ENCODE measurements around the gene HS2ST1. TPM values are rescaled to one million over a fixed set of nuclear protein-coding genes. Genes with fewer than 3 reads are reported as not detected.
A peak's percentile ranks its signal among the peaks of the same experiment; 100 is the strongest.

The HS2ST1 gene
- total and polyA plus RNA-seq, 10 of the 15 experiments (the other 5 are each of a cell fraction or from before 2014, with no cell fraction given): 5.4 to 30.8 (median 18.6) TPM

DNA sequence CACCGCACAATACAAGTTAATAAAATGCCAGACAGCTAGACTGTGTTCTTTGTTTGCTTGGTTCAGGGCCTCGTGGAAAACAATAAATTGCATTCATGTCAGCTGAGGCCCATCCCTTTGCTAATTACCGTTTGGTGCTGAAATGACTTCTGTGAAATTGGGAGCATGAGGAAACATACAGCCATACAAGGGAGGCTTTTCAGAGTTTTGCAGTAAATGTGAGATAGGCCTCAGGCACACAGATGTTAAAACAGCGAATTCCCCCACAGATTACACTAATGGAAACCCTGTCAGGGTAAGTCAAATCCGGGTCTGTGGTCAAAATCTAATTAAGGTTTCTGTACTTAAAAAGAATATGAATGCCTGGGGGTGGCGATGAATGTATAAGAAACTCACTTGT, 240.7 kb downstream of the HS2ST1 start (continued):
- TF ChIP-seq, protein P1, sequence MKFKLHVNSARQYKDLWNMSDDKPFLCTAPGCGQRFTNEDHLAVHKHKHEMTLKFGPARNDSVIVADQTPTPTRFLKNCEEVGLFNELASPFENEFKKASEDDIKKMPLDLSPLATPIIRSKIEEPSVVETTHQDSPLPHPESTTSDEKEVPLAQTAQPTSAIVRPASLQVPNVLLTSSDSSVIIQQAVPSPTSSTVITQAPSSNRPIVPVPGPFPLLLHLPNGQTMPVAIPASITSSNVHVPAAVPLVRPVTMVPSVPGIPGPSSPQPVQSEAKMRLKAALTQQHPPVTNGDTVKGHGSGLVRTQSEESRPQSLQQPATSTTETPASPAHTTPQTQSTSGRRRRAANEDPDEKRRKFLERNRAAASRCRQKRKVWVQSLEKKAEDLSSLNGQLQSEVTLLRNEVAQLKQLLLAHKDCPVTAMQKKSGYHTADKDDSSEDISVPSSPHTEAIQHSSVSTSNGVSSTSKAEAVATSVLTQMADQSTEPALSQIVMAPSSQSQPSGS (IDR thresholded peaks at IDR 0.05; ENCODE audit: low read length): no peak; the same call in 1 of the 2 replicates
- TF ChIP-seq ETV6 (conservative IDR thresholded peaks at IDR 0.05 in 1 of 2, IDR thresholded peaks at IDR 0.05 in 1 of 2; ENCODE audit: borderline replicate concordance in 1 of 2, low read depth in 1 of 2): no peak
- no peak for TF ChIP-seq RFX5 (IDR thresholded peaks at IDR 0.05; ENCODE audit: low read depth, low read length)
- TF ChIP-seq, protein P2, sequence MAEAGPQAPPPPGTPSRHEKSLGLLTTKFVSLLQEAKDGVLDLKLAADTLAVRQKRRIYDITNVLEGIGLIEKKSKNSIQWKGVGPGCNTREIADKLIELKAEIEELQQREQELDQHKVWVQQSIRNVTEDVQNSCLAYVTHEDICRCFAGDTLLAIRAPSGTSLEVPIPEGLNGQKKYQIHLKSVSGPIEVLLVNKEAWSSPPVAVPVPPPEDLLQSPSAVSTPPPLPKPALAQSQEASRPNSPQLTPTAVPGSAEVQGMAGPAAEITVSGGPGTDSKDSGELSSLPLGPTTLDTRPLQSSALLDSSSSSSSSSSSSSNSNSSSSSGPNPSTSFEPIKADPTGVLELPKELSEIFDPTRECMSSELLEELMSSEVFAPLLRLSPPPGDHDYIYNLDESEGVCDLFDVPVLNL (IDR thresholded peaks at IDR 0.05; ENCODE audit: low read depth, low read length): no peak
- TF ChIP-seq MEF2B (IDR thresholded peaks at IDR 0.05; ENCODE audit: partially characterized antibody, poor library complexity, severe bottlenecking): peak; percentile 77
- TF ChIP-seq, protein P3, sequence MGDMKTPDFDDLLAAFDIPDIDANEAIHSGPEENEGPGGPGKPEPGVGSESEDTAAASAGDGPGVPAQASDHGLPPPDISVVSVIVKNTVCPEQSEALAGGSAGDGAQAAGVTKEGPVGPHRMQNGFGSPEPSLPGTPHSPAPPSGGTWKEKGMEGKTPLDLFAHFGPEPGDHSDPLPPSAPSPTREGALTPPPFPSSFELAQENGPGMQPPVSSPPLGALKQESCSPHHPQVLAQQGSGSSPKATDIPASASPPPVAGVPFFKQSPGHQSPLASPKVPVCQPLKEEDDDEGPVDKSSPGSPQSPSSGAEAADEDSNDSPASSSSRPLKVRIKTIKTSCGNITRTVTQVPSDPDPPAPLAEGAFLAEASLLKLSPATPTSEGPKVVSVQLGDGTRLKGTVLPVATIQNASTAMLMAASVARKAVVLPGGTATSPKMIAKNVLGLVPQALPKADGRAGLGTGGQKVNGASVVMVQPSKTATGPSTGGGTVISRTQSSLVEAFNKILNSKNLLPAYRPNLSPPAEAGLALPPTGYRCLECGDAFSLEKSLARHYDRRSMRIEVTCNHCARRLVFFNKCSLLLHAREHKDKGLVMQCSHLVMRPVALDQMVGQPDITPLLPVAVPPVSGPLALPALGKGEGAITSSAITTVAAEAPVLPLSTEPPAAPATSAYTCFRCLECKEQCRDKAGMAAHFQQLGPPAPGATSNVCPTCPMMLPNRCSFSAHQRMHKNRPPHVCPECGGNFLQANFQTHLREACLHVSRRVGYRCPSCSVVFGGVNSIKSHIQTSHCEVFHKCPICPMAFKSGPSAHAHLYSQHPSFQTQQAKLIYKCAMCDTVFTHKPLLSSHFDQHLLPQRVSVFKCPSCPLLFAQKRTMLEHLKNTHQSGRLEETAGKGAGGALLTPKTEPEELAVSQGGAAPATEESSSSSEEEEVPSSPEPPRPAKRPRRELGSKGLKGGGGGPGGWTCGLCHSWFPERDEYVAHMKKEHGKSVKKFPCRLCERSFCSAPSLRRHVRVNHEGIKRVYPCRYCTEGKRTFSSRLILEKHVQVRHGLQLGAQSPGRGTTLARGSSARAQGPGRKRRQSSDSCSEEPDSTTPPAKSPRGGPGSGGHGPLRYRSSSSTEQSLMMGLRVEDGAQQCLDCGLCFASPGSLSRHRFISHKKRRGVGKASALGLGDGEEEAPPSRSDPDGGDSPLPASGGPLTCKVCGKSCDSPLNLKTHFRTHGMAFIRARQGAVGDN (IDR thresholded peaks at IDR 0.05): no peak
- no peak for TF ChIP-seq MYC (IDR thresholded peaks at IDR 0.05; ENCODE audit: insufficient read depth, insufficient read length, insufficient replicate concordance, low read length, severe bottlenecking)
- TF ChIP-seq CHD4 (IDR thresholded peaks at IDR 0.05): no peak
- no peak for TF ChIP-seq FOS (IDR thresholded peaks at IDR 0.05; ENCODE audit: borderline replicate concordance, extremely low read depth, insufficient read length)
- TF ChIP-seq, protein P4, sequence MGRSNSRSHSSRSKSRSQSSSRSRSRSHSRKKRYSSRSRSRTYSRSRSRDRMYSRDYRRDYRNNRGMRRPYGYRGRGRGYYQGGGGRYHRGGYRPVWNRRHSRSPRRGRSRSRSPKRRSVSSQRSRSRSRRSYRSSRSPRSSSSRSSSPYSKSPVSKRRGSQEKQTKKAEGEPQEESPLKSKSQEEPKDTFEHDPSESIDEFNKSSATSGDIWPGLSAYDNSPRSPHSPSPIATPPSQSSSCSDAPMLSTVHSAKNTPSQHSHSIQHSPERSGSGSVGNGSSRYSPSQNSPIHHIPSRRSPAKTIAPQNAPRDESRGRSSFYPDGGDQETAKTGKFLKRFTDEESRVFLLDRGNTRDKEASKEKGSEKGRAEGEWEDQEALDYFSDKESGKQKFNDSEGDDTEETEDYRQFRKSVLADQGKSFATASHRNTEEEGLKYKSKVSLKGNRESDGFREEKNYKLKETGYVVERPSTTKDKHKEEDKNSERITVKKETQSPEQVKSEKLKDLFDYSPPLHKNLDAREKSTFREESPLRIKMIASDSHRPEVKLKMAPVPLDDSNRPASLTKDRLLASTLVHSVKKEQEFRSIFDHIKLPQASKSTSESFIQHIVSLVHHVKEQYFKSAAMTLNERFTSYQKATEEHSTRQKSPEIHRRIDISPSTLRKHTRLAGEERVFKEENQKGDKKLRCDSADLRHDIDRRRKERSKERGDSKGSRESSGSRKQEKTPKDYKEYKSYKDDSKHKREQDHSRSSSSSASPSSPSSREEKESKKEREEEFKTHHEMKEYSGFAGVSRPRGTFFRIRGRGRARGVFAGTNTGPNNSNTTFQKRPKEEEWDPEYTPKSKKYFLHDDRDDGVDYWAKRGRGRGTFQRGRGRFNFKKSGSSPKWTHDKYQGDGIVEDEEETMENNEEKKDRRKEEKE (IDR thresholded peaks at IDR 0.05): no peak
- TF ChIP-seq, protein P5, sequence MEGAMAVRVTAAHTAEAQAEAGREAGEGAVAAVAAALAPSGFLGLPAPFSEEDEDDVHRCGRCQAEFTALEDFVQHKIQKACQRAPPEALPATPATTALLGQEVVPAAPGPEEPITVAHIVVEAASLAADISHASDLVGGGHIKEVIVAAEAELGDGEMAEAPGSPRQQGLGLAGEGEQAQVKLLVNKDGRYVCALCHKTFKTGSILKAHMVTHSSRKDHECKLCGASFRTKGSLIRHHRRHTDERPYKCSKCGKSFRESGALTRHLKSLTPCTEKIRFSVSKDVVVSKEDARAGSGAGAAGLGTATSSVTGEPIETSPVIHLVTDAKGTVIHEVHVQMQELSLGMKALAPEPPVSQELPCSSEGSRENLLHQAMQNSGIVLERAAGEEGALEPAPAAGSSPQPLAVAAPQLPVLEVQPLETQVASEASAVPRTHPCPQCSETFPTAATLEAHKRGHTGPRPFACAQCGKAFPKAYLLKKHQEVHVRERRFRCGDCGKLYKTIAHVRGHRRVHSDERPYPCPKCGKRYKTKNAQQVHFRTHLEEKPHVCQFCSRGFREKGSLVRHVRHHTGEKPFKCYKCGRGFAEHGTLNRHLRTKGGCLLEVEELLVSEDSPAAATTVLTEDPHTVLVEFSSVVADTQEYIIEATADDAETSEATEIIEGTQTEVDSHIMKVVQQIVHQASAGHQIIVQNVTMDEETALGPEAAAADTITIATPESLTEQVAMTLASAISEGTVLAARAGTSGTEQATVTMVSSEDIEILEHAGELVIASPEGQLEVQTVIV (IDR thresholded peaks at IDR 0.05; ENCODE audit: borderline replicate concordance, partially characterized antibody): no peak
- TF ChIP-seq, protein P6, sequence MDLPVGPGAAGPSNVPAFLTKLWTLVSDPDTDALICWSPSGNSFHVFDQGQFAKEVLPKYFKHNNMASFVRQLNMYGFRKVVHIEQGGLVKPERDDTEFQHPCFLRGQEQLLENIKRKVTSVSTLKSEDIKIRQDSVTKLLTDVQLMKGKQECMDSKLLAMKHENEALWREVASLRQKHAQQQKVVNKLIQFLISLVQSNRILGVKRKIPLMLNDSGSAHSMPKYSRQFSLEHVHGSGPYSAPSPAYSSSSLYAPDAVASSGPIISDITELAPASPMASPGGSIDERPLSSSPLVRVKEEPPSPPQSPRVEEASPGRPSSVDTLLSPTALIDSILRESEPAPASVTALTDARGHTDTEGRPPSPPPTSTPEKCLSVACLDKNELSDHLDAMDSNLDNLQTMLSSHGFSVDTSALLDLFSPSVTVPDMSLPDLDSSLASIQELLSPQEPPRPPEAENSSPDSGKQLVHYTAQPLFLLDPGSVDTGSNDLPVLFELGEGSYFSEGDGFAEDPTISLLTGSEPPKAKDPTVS (IDR thresholded peaks at IDR 0.05; ENCODE audit: low read depth, low read length): no peak
- TF ChIP-seq, protein P7, sequence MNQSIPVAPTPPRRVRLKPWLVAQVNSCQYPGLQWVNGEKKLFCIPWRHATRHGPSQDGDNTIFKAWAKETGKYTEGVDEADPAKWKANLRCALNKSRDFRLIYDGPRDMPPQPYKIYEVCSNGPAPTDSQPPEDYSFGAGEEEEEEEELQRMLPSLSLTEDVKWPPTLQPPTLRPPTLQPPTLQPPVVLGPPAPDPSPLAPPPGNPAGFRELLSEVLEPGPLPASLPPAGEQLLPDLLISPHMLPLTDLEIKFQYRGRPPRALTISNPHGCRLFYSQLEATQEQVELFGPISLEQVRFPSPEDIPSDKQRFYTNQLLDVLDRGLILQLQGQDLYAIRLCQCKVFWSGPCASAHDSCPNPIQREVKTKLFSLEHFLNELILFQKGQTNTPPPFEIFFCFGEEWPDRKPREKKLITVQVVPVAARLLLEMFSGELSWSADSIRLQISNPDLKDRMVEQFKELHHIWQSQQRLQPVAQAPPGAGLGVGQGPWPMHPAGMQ (IDR thresholded peaks at IDR 0.05; ENCODE audit: borderline replicate concordance): no peak
